IgD-negative memory B cell (primary cell): ENCODE results near the gene PLEKHG3. TPM values are rescaled to one million over a fixed set of nuclear protein-coding genes. Genes with fewer than 3 reads are reported as not detected.

Source experiments
- H3K27ac Mint-ChIP-seq, 3 donors: one replicate each; pipeline ENCODE4 v1.8.0; 2020 to 2022; ENCODE audit warnings: mild to moderate bottlenecking in 3 of 3, mixed read lengths in 3 of 3, moderate library complexity in 1 of 3
- H3K27me3 Mint-ChIP-seq: one replicate; pipeline ENCODE4 v1.8.0; 2021; ENCODE audit warnings: mixed read lengths
- H3K36me3 Mint-ChIP-seq: one replicate; pipeline ENCODE4 v1.8.0; 2020; ENCODE audit warnings: mild to moderate bottlenecking, mixed read lengths
- H3K4me1 Mint-ChIP-seq, 3 donors: one replicate each; pipeline ENCODE4 v1.8.0; 2020 to 2022; ENCODE audit warnings: mixed read lengths in 3 of 3, mild to moderate bottlenecking in 1 of 3
- H3K4me3 Mint-ChIP-seq, 4 donors: one replicate each; pipeline ENCODE4 v1.8.0; 2020 to 2022; ENCODE audit warnings: mild to moderate bottlenecking in 4 of 4, mixed read lengths in 4 of 4, moderate library complexity in 3 of 4
- H3K9me3 Mint-ChIP-seq, 3 donors: one replicate each; pipeline ENCODE4 v1.8.0; 2020 to 2021; ENCODE audit warnings: mixed read lengths in 3 of 3, mild to moderate bottlenecking in 1 of 3
- polyA plus RNA-seq: library from polyadenylated mRNA; unstranded; fragments of 300-500 nt; fragmentation: Illumina TruSeq; gene quantifications from one replicate; pipeline ENCODE4 v1.2.3, GENCODE V29; 2021

PLEKHG3 gene
- polyA plus RNA-seq, 1 donor from 2014 or later, result 4.7 TPM

DNA sequence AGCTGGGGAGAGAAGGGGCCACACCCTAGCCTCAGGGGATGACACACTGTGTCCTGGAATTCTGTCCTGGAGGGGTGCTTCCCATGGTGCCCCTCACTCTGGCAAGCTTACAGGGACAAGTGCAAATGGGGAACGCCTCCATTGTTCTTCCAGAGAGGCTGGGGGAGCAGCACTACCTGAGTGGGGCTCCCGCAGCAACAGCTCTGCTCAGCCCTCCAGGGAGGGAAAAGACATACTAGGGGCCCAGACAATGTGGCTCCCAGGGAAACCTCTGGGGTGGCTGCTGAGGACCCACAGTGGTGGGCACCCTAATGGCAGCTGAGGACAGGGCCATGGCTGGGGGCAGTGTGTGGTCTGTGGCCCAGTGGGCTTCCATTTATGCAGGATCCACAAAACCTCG lies 69.4 kb downstream of the PLEKHG3 start:
- no peak overlapping the region for H3K27ac Mint-ChIP-seq
- no peak overlapping the region for H3K4me3 Mint-ChIP-seq
- H3K4me1 Mint-ChIP-seq, result peaks cover 0 to 2% (median 0%) of the 10 kb centered on the region in 3 donors
- no peaks in the 10 kb centered on the region for H3K9me3 Mint-ChIP-seq
- H3K27me3 Mint-ChIP-seq, result no peaks in the 10 kb centered on the region
- no peaks in the 10 kb centered on the region for H3K36me3 Mint-ChIP-seq

DNA sequence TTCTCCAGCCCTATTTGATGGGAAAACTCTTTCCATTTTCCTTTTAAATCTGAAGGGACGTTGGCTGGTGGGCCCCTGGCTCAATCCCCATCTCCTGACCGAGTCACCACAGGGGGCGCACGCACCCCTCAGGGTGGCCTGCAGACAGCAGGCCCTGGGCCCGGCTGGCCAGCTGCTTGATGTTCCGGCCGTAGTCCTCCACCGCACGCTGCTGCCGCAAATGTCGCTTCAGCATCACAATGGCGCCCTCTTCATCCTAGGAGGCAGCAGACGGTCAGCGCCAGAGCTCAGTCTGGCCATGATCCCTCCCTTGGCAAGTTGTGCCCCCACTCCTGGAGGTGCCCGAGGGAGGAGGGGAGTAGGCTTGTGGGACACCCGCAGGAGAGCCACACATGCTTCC lies 70.0 kb downstream of the PLEKHG3 start:
- H3K27ac Mint-ChIP-seq, result no peak overlapping the region
- no peak overlapping the region for H3K4me3 Mint-ChIP-seq

GRCh38 chr14:64775081-64775777 lies 71.0 kb downstream of the PLEKHG3 start:
- Mint-ChIP-seq H3K27ac (peak overlapping the region in 1 of 3 donors; percentile 62), H3K4me3 (no peak overlapping the region), H3K27me3 (peaks cover 4% of the 10 kb centered on the region), H3K9me3 (no peaks in the 10 kb centered on the region), H3K36me3 (no peaks in the 10 kb centered on the region), H3K4me1 (peaks cover 0 to 2% (median 0%) of the 10 kb centered on the region in 3 donors)

More for the DNA sequence above, 70.0 kb downstream of the PLEKHG3 start:
- H3K27me3 Mint-ChIP-seq, result no peaks in the 10 kb centered on the region
- no peaks in the 10 kb centered on the region for H3K36me3 Mint-ChIP-seq
- no peaks in the 10 kb centered on the region for H3K9me3 Mint-ChIP-seq
- H3K4me1 Mint-ChIP-seq, result peaks cover 0 to 2% (median 0%) of the 10 kb centered on the region in 3 donors

DNA sequence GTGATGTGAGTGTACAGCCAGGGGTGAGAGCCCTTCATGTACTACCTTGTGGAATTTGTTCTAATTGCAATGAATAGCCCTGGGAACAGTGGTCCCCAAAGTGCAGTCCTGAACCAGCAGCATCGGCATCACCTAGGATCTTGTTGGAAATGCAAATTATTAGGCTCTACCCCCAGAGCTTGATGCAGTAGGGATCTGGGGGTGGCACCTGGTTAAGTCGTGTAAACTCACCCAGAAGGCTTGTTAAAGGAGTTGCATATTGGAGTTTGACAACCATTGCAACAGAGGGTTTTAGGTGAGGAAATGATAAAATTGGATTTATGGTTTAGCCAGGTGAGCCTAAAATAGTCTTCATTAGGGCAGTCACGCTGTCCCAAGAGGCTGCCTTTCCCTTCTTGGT lies 73.2 kb downstream of the PLEKHG3 start:
- Mint-ChIP-seq H3K27ac (no peak overlapping the region), H3K4me3 (no peak overlapping the region)

GRCh38 chr14:64778104-64778754 lies 74.0 kb downstream of the PLEKHG3 start:
- Mint-ChIP-seq H3K27ac (no peak overlapping the region), H3K9me3 (no peaks in the 10 kb centered on the region), H3K36me3 (no peaks in the 10 kb centered on the region), H3K4me1 (peaks cover 0 to 2% (median 0%) of the 10 kb centered on the region in 3 donors), H3K4me3 (no peak overlapping the region), H3K27me3 (peaks cover 4% of the 10 kb centered on the region)

More for the DNA sequence above, 73.2 kb downstream of the PLEKHG3 start:
- Mint-ChIP-seq H3K9me3 (no peaks in the 10 kb centered on the region), H3K4me1 (peaks cover 0 to 2% (median 0%) of the 10 kb centered on the region in 3 donors), H3K27me3 (peaks cover 4% of the 10 kb centered on the region), H3K36me3 (no peaks in the 10 kb centered on the region)

DNA sequence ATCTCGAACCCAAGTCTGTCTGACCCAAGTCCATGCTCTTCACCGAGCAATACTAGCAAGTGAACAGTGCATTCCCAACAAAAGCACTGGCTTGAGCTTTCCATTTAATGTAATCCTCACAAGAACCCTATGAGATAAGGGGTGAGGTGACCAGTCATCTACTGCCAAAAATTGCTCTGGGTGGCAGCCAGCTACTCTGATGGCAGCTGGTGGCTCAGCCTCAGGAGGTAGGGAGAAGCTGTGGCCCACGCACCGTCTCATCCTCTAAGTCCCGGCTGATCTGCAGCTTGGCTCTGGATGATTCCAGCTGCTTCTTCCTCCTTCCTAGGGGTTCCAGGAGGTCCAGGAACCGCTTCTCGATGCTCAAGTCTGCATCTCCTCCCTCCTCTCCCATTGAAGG lies 75.2 kb downstream of the PLEKHG3 start:
- H3K27ac Mint-ChIP-seq, result no peak overlapping the region
- H3K27me3 Mint-ChIP-seq, result peaks cover 4% of the 10 kb centered on the region
- H3K4me1 Mint-ChIP-seq, result peaks cover 0 to 2% (median 0%) of the 10 kb centered on the region in 3 donors
- no peaks in the 10 kb centered on the region for H3K9me3 Mint-ChIP-seq
- no peak overlapping the region for H3K4me3 Mint-ChIP-seq
- H3K36me3 Mint-ChIP-seq, result no peaks in the 10 kb centered on the region

- no peaks in the 10 kb centered on the region for H3K36me3 Mint-ChIP-seq
- no peaks in the 10 kb centered on the region for H3K9me3 Mint-ChIP-seq
- no peak overlapping the region for H3K4me3 Mint-ChIP-seq
- H3K27me3 Mint-ChIP-seq, result peaks cover 4% of the 10 kb centered on the region
- no peak overlapping the region for H3K27ac Mint-ChIP-seq
- H3K4me1 Mint-ChIP-seq, result peaks cover 0 to 2% (median 0%) of the 10 kb centered on the region in 3 donors
Measured at GRCh38 chr14:64782196-64782595, 78.0 kb downstream of the PLEKHG3 start.

DNA sequence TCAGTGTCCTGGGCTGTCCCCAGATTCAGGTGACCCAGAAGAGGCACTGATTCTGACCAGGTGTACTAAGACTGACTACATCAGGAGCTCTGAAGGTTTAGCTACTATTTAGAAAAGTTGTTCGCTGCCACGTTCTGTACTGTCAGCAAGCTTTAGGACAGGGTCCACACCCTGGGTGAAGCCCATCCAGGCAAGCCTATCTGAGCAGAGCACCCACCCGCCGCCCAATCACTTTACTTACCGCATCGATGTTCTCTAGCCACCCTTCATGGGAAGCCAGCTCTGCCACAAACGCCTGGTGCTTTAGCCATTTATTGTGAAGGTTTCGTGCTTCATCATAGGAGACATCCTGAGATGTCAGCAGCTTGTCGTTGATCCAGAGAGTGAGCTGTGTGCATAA lies 79.8 kb downstream of the PLEKHG3 start:
- peaks cover 4% of the 10 kb centered on the region for H3K27me3 Mint-ChIP-seq
- no peaks in the 10 kb centered on the region for H3K4me1 Mint-ChIP-seq
- no peaks in the 10 kb centered on the region for H3K9me3 Mint-ChIP-seq
- no peak overlapping the region for H3K4me3 Mint-ChIP-seq
- H3K36me3 Mint-ChIP-seq, result no peaks in the 10 kb centered on the region
- H3K27ac Mint-ChIP-seq, result no peak overlapping the region

- H3K27ac Mint-ChIP-seq, result no peak overlapping the region
- H3K4me3 Mint-ChIP-seq, result no peak overlapping the region
- peaks cover 2% of the 10 kb centered on the region for H3K27me3 Mint-ChIP-seq
- H3K36me3 Mint-ChIP-seq, result no peaks in the 10 kb centered on the region
- no peaks in the 10 kb centered on the region for H3K9me3 Mint-ChIP-seq
- no peaks in the 10 kb centered on the region for H3K4me1 Mint-ChIP-seq
Measured at GRCh38 chr14:64786296-64787149, 82.3 kb downstream of the PLEKHG3 start.

GRCh38 chr14:64787619-64788018 lies 83.4 kb downstream of the PLEKHG3 start:
- no peaks in the 10 kb centered on the region for H3K4me1 Mint-ChIP-seq
- H3K27ac Mint-ChIP-seq, result no peak overlapping the region
- H3K27me3 Mint-ChIP-seq, result peaks cover 2% of the 10 kb centered on the region

GRCh38 chr14:64788706-64789105 lies 84.5 kb downstream of the PLEKHG3 start:
- H3K36me3 Mint-ChIP-seq, result no peaks in the 10 kb centered on the region
- H3K4me1 Mint-ChIP-seq, result no peaks in the 10 kb centered on the region
- peaks cover 2% of the 10 kb centered on the region for H3K27me3 Mint-ChIP-seq
- no peaks in the 10 kb centered on the region for H3K9me3 Mint-ChIP-seq
- no peak overlapping the region for H3K4me3 Mint-ChIP-seq
- H3K27ac Mint-ChIP-seq, result no peak overlapping the region

More at GRCh38 chr14:64787619-64788018, 83.4 kb downstream of the PLEKHG3 start:
- Mint-ChIP-seq H3K9me3 (no peaks in the 10 kb centered on the region), H3K36me3 (no peaks in the 10 kb centered on the region), H3K4me3 (no peak overlapping the region)

DNA sequence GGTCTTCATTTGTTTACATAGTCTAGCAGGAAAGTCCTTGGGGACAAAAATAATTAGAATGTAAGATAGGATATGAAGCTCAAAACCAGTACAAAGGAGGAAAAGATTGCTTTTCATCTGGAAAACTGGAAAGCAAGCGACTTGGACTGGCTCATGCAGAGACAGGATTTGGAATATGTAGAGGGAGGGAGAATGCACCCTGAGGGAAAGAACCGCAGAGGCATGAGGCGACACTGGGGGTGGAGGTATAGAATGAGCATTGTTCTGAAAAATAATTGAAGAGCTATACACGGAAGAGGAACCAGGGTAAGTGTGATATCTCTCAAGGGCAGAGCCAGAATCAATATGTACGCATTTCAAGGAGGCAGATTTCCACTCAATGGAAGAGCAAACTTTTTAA lies 85.5 kb downstream of the PLEKHG3 start:
- Mint-ChIP-seq H3K9me3 (no peaks in the 10 kb centered on the region), H3K27me3 (peaks cover 2% of the 10 kb centered on the region), H3K27ac (no peak overlapping the region)

GRCh38 chr14:64790478-64790877 lies 86.3 kb downstream of the PLEKHG3 start:
- H3K36me3 Mint-ChIP-seq, result no peaks in the 10 kb centered on the region
- H3K27ac Mint-ChIP-seq, result no peak overlapping the region
- H3K27me3 Mint-ChIP-seq, result peaks cover 4% of the 10 kb centered on the region
- no peaks in the 10 kb centered on the region for H3K4me1 Mint-ChIP-seq
- H3K4me3 Mint-ChIP-seq, result no peak overlapping the region
- H3K9me3 Mint-ChIP-seq, result no peaks in the 10 kb centered on the region

More for the DNA sequence above, 85.5 kb downstream of the PLEKHG3 start:
- H3K4me3 Mint-ChIP-seq, result no peak overlapping the region
- H3K36me3 Mint-ChIP-seq, result no peaks in the 10 kb centered on the region
- no peaks in the 10 kb centered on the region for H3K4me1 Mint-ChIP-seq

DNA sequence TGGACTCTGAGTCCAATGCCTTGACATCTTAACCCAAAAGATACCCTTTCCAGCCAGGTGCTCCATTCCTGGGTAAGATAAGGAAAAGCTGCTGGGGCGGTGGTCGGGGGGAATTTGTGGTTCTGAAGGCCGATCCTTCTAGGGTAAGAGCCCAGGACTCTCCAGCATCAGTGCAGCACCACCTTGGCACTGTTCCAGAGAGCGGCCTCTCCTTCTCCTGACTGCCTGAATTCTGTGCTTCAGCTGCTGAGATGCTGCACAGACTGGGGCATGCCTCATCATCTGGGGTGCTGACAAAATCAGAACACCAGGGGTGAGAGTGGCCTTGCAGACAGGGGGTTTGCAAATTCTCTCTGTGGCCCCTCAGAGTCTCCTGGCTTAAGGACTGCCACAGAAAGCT lies 88.0 kb downstream of the PLEKHG3 start:
- Mint-ChIP-seq H3K4me3 (no peak overlapping the region), H3K36me3 (no peaks in the 10 kb centered on the region)

More for the DNA sequence above, 88.0 kb downstream of the PLEKHG3 start:
- H3K27me3 Mint-ChIP-seq, result peaks cover 7% of the 10 kb centered on the region
- H3K9me3 Mint-ChIP-seq, result no peaks in the 10 kb centered on the region
- H3K4me1 Mint-ChIP-seq, result no peaks in the 10 kb centered on the region
- H3K27ac Mint-ChIP-seq, result peak overlapping the region in 1 of 3 donors; percentile 10
